ENCODE measurements around the gene MCTP1. TPM values are rescaled to one million over a fixed set of nuclear protein-coding genes. Genes with fewer than 3 reads are reported as not detected.

The MCTP1 gene
- total and polyA plus RNA-seq, 2 of the 13 experiments (the other 11 are each of a cell fraction or from before 2014, with no cell fraction given) = 0.15 to 0.48 TPM

- Histone ChIP-seq H3K4me1 (ENCODE audit: insufficient read depth, low read length) (no peaks in the 10 kb centered on the region), H3K27me3 (ENCODE audit: control insufficient read depth in 1 of 2, insufficient read depth in 2 of 2, low read length in 2 of 2) (no peaks in the 10 kb centered on the region), H3K4me2 (ENCODE audit: low read depth, low read length) (no peak overlapping the region), H3K9me3 (ENCODE audit: low read length) (no peaks in the 10 kb centered on the region), H3K4me3 (replicated peaks in 1 of 3; ENCODE audit: insufficient read depth in 1 of 3, low read depth in 2 of 3, low read length in 3 of 3) (no peak overlapping the region), H4K20me1 (ENCODE audit: insufficient read depth, low read length) (no peaks in the 10 kb centered on the region), H3K9ac (ENCODE audit: insufficient read depth, low read depth, low read length) (no peak overlapping the region), H3K27ac (ENCODE audit: extremely low read length, insufficient read depth, low read length) (no peak overlapping the region), H3K79me2 (ENCODE audit: insufficient read depth, low read length) (no peaks in the 10 kb centered on the region), H2AFZ (ENCODE audit: low read length) (no peak overlapping the region), H3K36me3 (replicated peaks in 1 of 2; ENCODE audit: control insufficient read depth in 1 of 2, insufficient read depth in 2 of 2, low read length in 2 of 2) (no peaks in the 10 kb centered on the region)
- 85% methylated on average over 2 of the region's 2 CpGs for WGBS (ENCODE audit: low lambda C conversion rate)
- in situ Hi-C loops (cut with HindIII; ENCODE audit: extremely low pct_ligation_motif_present, low pct_unique_long_range_greater_than_20kb) = no loop called here
- ChIA-PET POLR2A (no interaction called here), CTCF (ENCODE audit: low intra/inter-chr PET ratio, low total read pairs) (no interaction called here)
- no peak for DNase-seq (ENCODE audit: low spot score)
- TF ChIP-seq TIGD3 (CRISPR knock-in tag; IDR thresholded peaks at IDR 0.05; ENCODE audit: borderline replicate concordance) = no peak
- no peak for TF ChIP-seq BRF2 (CRISPR knock-in tag; IDR thresholded peaks at IDR 0.05)
- TF ChIP-seq ZNF891 (CRISPR knock-in tag; IDR thresholded peaks at IDR 0.05) = no peak
- no peak for ATAC-seq
- BruUV-seq (replicated peaks) = no TSS peak
- intact Hi-C loops (cut with micrococcal nuclease; ENCODE audit: unreplicated experiment) = no loop called here
- FAIRE-seq = no peak
Observed at GRCh38 chr5:95070453-95070852, 214.4 kb downstream of the MCTP1 start.

- POLR2A ChIA-PET = no interaction called here
- in situ Hi-C loops (cut with HindIII; ENCODE audit: extremely low pct_ligation_motif_present, low pct_unique_long_range_greater_than_20kb) (no loop called here), intact Hi-C loops (cut with micrococcal nuclease; ENCODE audit: unreplicated experiment) (no loop called here)
- BruUV-seq (replicated peaks) = no TSS peak
- Histone ChIP-seq H3K36me3 (replicated peaks in 1 of 2; ENCODE audit: control insufficient read depth in 1 of 2, insufficient read depth in 2 of 2, low read length in 2 of 2) (no peaks in the 10 kb centered on the region), H3K9me3 (ENCODE audit: low read length) (no peaks in the 10 kb centered on the region), H3K9ac (ENCODE audit: insufficient read depth, low read depth, low read length) (no peak overlapping the region), H3K4me3 (replicated peaks in 1 of 3; ENCODE audit: insufficient read depth in 1 of 3, low read depth in 2 of 3, low read length in 3 of 3) (no peak overlapping the region), H3K27ac (ENCODE audit: extremely low read length, insufficient read depth, low read length) (no peak overlapping the region), H3K4me2 (ENCODE audit: low read depth, low read length) (no peak overlapping the region), H3K4me1 (ENCODE audit: insufficient read depth, low read length) (no peaks in the 10 kb centered on the region), H3K27me3 (ENCODE audit: control insufficient read depth in 1 of 2, insufficient read depth in 2 of 2, low read length in 2 of 2) (no peaks in the 10 kb centered on the region), H4K20me1 (ENCODE audit: insufficient read depth, low read length) (no peaks in the 10 kb centered on the region), H2AFZ (ENCODE audit: low read length) (no peak overlapping the region), H3K79me2 (ENCODE audit: insufficient read depth, low read length) (no peaks in the 10 kb centered on the region)
- CTCF ChIA-PET (ENCODE audit: low intra/inter-chr PET ratio, low total read pairs) = no interaction called here
- no peak for ATAC-seq
- 70% methylated on average over 5 of the region's 5 CpGs for WGBS (ENCODE audit: low lambda C conversion rate)
- DNase-seq (ENCODE audit: low spot score) = no peak
- FAIRE-seq = no peak
- no peak for TF ChIP-seq ZBTB25 (CRISPR knock-in tag; IDR thresholded peaks at IDR 0.05)
- TF ChIP-seq MYC (CRISPR knock-in tag; IDR thresholded peaks at IDR 0.05; ENCODE audit: borderline replicate concordance) = no peak
- no peak for TF ChIP-seq ZNF101 (CRISPR knock-in tag; IDR thresholded peaks at IDR 0.05; ENCODE audit: borderline replicate concordance, low read depth)
- TF ChIP-seq KLF11 (CRISPR knock-in tag; IDR thresholded peaks at IDR 0.05) = no peak
- TF ChIP-seq ZNF557 (CRISPR knock-in tag; IDR thresholded peaks at IDR 0.05) = no peak
- no peak for TF ChIP-seq ZNF720 (CRISPR knock-in tag; IDR thresholded peaks at IDR 0.05)
- TF ChIP-seq ZMAT5 (CRISPR knock-in tag; IDR thresholded peaks at IDR 0.05; ENCODE audit: borderline replicate concordance, low read depth) = no peak
- no peak for TF ChIP-seq MIER2 (CRISPR knock-in tag; IDR thresholded peaks at IDR 0.05)
- TF ChIP-seq MXD1 (CRISPR knock-in tag; IDR thresholded peaks at IDR 0.05) = no peak
- TF ChIP-seq MIER3 (CRISPR knock-in tag; IDR thresholded peaks at IDR 0.05; ENCODE audit: borderline replicate concordance) = no peak
- TF ChIP-seq KMT2A (CRISPR knock-in tag; IDR thresholded peaks at IDR 0.05) = no peak
- no peak for TF ChIP-seq ZNF672 (CRISPR knock-in tag; IDR thresholded peaks at IDR 0.05)
Observed at GRCh38 chr5:95069948-95070347, 214.9 kb downstream of the MCTP1 start.
